Stimulated activated CD8-positive, alpha-beta memory T cell treated with anti-CD3 and anti-CD28 coated beads, Interleukin-15, amount 100 ng/mL, for 1 hour (primary cell): ENCODE measurements around the gene HS3ST3B1.
A peak's percentile ranks its signal among the peaks of the same experiment; 100 is the strongest.

Source experiments
- DNase-seq: peaks from one replicate; pipeline ENCODE4 v3.0.0-alpha.2; 2020; ENCODE audit warnings: low read depth

Gene HS3ST3B1

GRCh38 chr17:14355556-14355955 is 54.7 kb downstream of the HS3ST3B1 start:
- DNase-seq, result no peak

GRCh38 chr17:14359163-14360020 is 58.5 kb downstream of the HS3ST3B1 start:
- peak; percentile 9 for DNase-seq

DNA sequence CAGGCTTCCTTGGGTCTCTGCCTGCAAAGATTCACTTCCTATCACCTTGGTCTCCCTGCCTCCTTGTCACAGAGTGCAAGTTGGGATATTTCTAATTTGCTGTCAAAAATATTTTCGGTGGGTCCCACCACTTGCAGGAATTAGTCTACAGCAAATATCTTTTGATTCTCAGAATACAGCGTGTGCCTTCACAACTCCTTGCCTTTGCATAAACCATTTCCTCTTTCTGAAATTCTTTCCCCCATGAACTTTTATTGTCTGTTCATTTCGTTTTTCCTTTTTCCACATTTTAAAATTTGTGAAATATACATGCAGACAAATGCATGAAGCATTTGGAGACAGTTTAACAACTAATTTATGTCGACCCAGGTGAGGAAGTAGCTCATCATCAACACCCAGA is 60.0 kb downstream of the HS3ST3B1 start:
- DNase-seq, result no peak

DNA sequence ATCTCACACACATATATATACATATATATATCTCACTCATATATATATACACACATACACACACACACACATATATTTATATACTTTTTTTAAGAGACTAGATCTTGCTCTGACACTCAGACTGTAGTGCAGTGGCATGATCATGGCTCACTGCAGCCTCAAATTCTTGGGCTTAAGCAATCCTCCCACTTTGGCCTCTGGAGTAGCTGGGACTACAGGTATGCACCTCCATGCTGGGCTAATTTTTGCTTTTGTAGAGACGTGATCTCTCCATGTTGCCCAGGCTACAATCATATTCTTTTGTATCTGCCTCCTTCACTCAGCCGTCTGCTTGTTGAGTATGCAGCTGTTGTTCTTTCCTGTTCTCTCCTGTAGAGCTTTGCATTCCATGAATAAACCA is 60.6 kb downstream of the HS3ST3B1 start:
- DNase-seq, result no peak

DNA sequence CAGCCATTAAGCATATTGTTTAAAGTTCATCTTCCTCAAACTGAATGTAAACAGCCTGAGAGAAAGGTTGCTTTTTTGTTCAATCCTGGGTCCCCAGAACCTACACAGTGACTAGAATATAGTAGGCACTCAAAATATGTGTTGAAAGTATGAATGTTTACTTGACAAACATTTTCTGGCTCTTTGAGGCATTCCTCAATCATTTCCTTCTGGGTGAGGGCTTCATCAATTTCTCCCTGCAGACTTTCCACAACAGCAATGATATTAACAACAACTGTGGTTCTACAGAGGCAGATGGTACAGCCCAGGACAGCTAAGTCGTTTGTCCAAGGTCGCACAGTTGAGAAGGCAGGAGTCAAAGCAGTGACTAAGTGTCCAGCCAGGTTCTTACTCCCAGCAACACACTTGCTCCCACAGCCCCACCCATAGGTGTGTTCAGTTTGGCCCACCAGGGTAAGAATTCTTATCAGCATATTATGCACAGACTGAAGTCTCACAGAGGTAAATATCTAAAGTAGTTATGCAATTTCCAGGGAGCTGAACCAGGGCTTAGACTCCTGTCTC is 61.1 kb downstream of the HS3ST3B1 start:
- no peak for DNase-seq

- DNase-seq, result no peak
Observed at GRCh38 chr17:14366199-14366598, 65.3 kb downstream of the HS3ST3B1 start.

GRCh38 chr17:14372461-14372860 is 71.6 kb downstream of the HS3ST3B1 start:
- DNase-seq, result no peak

DNA sequence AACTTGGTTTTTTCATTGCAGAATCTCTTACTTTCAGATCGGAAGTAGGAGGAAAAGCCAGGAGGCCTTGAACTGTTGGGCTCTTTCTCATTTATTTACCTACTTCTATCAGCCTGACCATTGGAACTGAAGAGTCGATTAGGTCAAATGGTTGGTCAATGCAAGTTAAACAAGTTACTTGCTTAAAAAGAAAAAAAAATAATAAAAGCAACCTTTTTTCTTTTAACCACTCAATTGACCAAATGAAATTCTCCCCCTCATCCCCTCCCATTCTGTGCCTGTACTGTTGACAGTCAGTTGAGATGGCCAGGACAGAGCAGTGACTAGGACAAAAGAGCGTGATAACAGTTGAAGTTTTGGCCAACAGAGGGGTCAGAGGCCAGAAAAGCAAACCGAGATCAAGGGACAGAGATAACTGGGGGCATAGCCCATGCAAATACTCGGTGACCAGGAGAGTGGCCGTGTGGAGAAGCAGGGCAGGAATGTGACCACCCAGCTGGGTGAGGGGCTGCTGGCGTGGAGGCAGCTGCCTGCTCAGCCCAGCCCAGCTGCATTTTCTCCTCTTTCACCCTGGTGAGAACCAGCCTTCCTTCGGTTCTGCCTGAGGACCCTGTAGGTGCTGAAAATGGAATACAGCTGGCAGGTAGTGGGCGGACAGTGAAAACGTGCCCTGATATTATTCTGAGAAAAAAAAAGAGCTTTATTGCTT is 72.2 kb downstream of the HS3ST3B1 start:
- no peak for DNase-seq

DNA sequence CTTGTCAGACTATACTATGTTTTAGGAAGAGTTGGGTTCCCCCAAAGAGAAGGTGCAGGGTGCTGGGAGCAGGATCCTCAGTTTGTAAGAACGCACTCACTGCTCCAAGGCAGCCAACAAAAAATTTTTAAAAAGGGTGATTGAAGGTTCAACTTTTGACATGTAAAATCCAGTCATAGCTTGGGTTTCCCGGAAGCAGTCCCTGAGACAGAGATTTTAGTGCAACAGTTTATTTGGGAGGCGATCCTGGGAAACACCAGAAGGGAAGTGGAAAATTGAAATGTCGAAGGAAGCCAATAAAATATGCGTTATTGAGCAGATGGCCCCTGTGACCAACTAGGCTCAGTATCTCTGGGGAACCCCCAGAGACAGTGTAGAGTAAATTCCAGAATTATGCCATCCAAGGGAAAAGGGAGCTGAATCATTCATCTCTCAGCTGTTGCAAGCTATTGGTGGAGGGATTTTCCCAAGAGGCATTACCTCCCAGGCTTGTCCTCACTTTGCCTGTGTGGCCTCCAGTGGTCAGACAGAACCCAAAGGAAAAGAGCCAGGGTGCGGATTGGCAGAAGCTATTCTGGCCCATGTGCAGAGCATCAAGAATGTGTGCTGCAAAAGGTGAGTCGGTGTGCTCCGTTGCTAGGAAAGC is 72.9 kb downstream of the HS3ST3B1 start:
- no peak for DNase-seq

DNA sequence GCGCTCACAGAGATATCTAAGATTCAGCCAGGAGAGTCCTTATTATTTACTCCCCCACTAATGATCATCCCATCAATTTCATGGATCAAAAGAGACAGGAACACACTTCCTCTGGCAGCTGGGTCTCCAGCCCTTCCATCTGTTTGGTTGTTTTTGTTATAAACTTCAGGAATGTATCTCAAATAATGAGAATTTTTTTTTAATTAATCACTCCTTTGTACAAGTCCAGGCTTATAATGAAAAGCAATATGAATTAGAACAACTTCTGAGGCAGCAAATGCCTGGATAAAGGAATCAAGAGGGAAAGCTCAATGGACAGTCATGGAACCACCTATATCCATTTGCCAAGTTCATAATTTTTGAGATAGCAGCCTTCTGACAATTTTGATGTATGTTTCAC is 73.4 kb downstream of the HS3ST3B1 start:
- DNase-seq, result no peak

DNA sequence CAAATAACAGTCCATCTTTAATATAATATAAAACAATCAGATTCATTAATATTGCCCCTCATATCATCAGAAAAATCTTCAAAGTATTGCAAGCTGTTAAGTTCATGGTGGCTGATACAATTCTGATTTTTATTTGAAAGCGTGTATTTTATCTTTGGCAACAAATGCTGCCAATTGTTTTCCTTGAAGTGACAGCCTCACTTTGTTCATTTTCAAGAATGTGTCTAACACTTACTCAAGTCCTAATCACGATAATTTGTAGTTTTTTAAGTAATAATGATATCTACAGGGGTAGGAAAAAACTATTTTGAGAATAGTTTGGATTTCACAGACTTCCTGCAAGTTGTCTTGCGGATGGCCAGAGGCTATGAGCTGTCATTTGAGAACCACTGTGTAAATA is 75.8 kb downstream of the HS3ST3B1 start:
- no peak for DNase-seq

DNA sequence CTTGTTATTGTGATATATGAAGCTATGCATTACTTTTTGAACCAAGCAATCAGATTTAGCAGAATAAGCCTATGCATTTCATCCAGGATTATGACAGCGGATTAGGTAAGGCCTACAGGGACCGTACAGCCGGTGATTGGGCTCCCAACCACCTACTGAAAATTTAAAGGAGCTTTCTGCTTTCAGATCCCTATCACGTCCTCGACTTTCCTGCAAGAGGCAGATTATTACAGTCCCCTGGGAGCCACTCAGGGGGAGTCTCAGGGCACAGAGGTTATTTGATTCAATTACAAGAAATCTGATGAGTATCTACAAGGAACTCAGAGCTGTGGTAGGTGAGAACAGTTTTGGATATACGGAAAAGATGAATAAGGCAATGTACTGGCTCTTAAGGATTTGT is 80.7 kb downstream of the HS3ST3B1 start:
- no peak for DNase-seq

GRCh38 chr17:14387036-14387435 is 86.2 kb downstream of the HS3ST3B1 start:
- DNase-seq, result no peak

- DNase-seq, result no peak
Observed at GRCh38 chr17:14389681-14390080, 88.8 kb downstream of the HS3ST3B1 start.

DNA sequence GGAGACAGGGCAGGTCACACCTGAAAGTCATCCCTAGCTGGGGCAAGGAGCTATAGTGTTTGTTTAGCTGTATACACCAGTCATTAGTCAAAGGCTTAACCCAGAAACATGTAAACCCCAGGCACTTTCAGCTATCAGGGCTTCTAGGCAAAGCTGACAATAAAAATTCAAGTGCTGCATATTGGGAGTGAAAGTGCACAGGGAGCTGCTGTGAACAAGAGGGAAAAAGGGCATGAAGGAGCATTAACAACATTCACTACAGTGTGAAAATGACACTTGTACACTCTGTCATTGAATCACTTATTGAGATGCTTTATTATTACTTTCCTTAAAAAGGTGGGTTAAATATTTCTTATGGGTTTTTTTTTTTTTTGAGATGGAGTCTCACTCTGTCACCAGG is 92.8 kb downstream of the HS3ST3B1 start:
- DNase-seq, result no peak

DNA sequence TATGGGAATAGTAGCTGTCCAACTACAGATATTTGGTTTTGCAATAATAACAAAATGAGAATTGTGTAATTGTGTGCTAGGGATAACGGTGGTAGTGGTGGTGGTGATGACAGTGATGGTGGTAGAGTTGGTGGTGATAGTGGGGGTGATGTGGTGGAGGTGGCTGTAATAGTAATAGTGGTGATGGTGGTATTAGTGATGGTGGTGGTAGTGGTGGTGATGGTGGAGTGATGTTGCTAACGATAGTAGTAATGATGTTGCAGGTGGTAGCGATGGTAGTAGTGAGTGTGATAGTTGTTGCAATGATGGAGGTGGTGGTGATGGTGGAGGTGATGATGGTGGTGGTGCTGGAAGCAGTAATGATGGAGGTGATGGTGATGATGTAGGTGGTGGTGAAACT is 94.4 kb downstream of the HS3ST3B1 start:
- no peak for DNase-seq

DNA sequence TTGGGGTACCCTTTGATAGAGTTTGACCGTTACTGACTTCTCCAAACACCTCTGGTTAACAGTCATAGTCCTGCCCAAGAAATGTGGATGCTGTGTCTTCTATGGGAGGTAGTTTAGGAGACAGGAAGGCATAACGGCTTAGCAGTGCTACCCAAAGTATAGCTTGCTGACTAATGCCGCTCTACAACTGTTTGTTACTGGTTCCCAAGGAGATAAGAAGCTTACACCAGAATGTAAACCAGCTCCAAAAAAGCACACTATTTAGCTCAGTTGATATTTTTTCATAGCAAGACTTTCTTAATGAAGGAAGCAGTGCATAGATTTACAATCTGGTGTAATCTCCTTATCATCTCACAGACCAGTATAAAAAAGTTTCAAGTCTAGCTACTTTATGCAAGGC is 95.7 kb downstream of the HS3ST3B1 start:
- no peak for DNase-seq

DNA sequence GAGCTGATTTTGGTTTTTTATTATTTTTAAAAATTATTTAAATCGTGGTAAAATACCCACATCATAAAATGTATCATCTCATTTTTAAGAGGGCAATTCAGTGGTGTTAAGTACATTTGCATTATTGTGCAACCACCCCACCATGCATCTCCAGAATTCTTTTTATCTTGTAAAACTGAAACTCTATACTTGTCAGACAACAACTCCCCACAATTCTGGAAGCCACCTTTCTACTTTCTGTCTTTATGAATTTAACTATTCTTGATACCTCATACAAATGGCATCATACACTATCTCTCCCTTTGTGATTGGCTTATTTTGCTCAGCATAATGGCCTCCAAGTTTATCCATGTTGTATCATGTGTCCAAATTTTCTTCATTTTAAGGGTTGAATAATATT is 97.9 kb downstream of the HS3ST3B1 start:
- DNase-seq, result no peak
